HEK293 (cell line): ENCODE measurements around the gene CMIP.

Source experiments
- ZNF785 ChIP-seq: fragments of 450-650 bp; formaldehyde crosslinking; IDR thresholded peaks from 2 replicates; pipeline ENCODE4 v1.5.1; 2016; ENCODE audit warnings: missing biosample characterization, missing genetic modification characterization
- TF ChIP-seq, protein P1 (sequence below): fragments of 450-650 bp; formaldehyde crosslinking; IDR thresholded peaks from 2 replicates; pipeline ENCODE4 v1.5.1; 2016; ENCODE audit warnings: missing biosample characterization, missing genetic modification characterization

- no peak for TF ChIP-seq ZNF785 (tag by site-specific recombination)
- TF ChIP-seq, protein P1, sequence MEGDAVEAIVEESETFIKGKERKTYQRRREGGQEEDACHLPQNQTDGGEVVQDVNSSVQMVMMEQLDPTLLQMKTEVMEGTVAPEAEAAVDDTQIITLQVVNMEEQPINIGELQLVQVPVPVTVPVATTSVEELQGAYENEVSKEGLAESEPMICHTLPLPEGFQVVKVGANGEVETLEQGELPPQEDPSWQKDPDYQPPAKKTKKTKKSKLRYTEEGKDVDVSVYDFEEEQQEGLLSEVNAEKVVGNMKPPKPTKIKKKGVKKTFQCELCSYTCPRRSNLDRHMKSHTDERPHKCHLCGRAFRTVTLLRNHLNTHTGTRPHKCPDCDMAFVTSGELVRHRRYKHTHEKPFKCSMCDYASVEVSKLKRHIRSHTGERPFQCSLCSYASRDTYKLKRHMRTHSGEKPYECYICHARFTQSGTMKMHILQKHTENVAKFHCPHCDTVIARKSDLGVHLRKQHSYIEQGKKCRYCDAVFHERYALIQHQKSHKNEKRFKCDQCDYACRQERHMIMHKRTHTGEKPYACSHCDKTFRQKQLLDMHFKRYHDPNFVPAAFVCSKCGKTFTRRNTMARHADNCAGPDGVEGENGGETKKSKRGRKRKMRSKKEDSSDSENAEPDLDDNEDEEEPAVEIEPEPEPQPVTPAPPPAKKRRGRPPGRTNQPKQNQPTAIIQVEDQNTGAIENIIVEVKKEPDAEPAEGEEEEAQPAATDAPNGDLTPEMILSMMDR (tag by site-specific recombination): no peak
These were observed 294.3 kb downstream of the CMIP start for GRCh38 chr16:81738783-81739496.
